Measurements from ENCODE around the gene TPSD1.

The TPSD1 gene

GRCh38 chr16:1272453-1273198 is 16.8 kb downstream of the TPSD1 start:
- DNase-seq (ENCODE audit: low spot score) = no peak

GRCh38 chr16:1273816-1274215 is 17.9 kb downstream of the TPSD1 start:
- DNase-seq (ENCODE audit: low spot score) = no peak
- H3K27ac ChIP-seq = no peak overlapping the region
- no peak for TF ChIP-seq CTCF (IDR thresholded peaks at IDR 0.05)
- H3K4me3 ChIP-seq = no peak overlapping the region

More at GRCh38 chr16:1272453-1273198, 16.8 kb downstream of the TPSD1 start:
- Histone ChIP-seq H3K27ac (no peak overlapping the region), H3K4me3 (no peak overlapping the region)
- no peak for TF ChIP-seq CTCF (IDR thresholded peaks at IDR 0.05)

GRCh38 chr16:1274767-1275166 is 18.9 kb downstream of the TPSD1 start:
- no peak for TF ChIP-seq CTCF (IDR thresholded peaks at IDR 0.05)
- H3K27ac ChIP-seq = no peak overlapping the region
- H3K4me3 ChIP-seq = no peak overlapping the region
- no peak for DNase-seq (ENCODE audit: low spot score)

GRCh38 chr16:1275791-1276579 is 20.1 kb downstream of the TPSD1 start:
- no peak for DNase-seq (ENCODE audit: low spot score)
- H3K4me3 ChIP-seq = no peak overlapping the region
- no peak for TF ChIP-seq CTCF (IDR thresholded peaks at IDR 0.05)
- no peak overlapping the region for H3K27ac ChIP-seq

GRCh38 chr16:1276580-1276878 is 20.7 kb downstream of the TPSD1 start:
- no peak for TF ChIP-seq CTCF (IDR thresholded peaks at IDR 0.05)
- Histone ChIP-seq H3K4me3 (no peak overlapping the region), H3K27ac (no peak overlapping the region)
- no peak for DNase-seq (ENCODE audit: low spot score)

GRCh38 chr16:1277151-1277598 is 21.3 kb downstream of the TPSD1 start:
- H3K27ac ChIP-seq = no peak overlapping the region
- no peak overlapping the region for H3K4me3 ChIP-seq
- DNase-seq (ENCODE audit: low spot score) = no peak
- no peak for TF ChIP-seq CTCF (IDR thresholded peaks at IDR 0.05)
